Stimulated activated CD8-positive, alpha-beta memory T cell treated with anti-CD3 and anti-CD28 coated beads, Interleukin-7, amount 100 ng/mL, for 48 hours (primary cell): ENCODE data around the gene NCOA3.
"Not testable (repeated sequence)": the region's sequence is repeated elsewhere in the genome, so short reads cannot be mapped to it uniquely, and the experiment has no call there.

Experiments used
- DNase-seq, 2 donors: peaks; one replicate each; pipeline ENCODE4 v3.0.0-alpha.2; 2020; ENCODE audit warnings: low read depth in 1 of 2; ENCODE audit errors: extremely low read depth in 1 of 2

NCOA3 gene

DNA sequence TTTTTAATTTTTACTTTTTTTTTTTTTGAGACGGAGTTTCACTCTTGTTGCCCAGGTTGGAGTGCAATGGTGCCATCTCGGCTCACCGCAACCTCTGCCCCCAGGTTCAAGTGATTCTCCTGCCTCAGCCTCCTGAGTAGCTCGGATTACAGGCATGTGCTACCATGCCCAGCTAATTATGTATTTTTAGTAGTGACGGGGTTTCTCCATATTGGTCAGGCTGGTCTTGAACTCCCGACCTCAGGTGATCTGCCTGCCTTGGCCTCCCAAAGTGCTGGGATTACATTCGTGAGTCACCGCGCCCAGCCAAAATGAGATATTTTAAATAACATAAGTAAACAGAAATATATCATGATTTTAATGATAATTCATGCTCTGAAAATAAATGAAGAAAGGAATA lies 1.6 kb upstream of the NCOA3 start:
- not testable (repeated sequence) for DNase-seq

GRCh38 chr20:47500554-47500953 lies 1.1 kb upstream of the NCOA3 start:
- DNase-seq: no peak

- no peak for DNase-seq
Measured at GRCh38 chr20:47501116-47501481, 588 bp upstream of the NCOA3 start.

GRCh38 chr20:47502271-47503239 lies 868 bp downstream of the NCOA3 start:
- DNase-seq: no peak

GRCh38 chr20:47503685-47504084 lies 2.0 kb downstream of the NCOA3 start:
- no peak for DNase-seq

- no peak for DNase-seq
Measured at GRCh38 chr20:47506335-47506734, 4.6 kb downstream of the NCOA3 start.

GRCh38 chr20:47506850-47507249 lies 5.2 kb downstream of the NCOA3 start:
- DNase-seq: no peak

DNA sequence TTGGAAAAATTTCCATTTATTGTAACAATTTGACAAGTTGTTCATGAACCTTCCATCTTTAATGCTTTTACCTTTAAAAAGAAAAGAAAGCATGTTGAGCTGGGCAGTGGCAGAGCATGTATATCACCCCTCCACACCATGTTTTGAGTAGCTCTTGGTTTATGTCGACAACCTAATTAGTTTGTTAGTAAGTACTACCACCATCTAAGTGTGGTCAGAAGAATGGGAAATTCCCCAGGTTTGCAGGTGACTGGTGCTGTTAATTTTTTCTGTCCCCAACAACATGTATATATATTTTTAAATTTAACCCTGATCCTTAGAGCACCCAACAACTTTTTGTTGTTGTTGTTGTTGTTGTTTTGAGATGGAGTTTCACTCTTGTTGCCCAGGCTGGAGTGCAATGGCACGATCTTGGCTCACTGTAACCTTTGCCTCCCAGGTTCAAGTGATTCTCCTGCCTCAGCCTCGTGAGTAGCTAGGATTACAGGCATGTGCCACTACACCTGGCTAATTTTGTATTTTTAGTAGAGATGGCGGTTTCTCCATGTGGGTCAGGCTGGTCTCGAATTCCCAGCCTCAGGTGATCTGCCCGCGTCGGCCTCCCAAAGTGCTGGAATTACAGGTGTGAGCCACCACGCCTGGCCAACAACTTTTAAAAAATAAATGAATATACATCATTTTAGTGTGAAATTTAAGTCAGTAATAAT lies 5.7 kb downstream of the NCOA3 start:
- DNase-seq: not testable (repeated sequence)

DNA sequence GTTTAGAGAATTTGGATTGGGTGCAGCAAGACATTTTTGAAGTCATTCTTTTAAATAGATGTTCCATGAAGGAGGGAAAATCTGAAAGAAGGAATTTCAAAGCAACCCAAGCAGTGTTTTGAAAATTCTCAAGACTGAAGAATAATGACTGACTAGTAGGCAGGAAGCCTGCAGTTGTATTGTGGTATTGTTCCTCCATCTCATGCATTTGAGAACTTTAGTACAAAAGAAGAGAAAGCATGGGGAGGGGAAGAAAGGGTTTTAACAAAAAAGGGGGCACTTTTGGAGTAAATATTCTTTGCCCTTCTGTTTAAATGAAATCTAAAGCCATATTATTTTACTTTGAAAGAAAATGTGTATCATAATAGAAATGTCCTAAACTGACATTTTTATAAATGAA lies 6.6 kb downstream of the NCOA3 start:
- no peak for DNase-seq

- DNase-seq: no peak
Measured at GRCh38 chr20:47509104-47509661, 7.5 kb downstream of the NCOA3 start.

- DNase-seq: no peak
Measured at GRCh38 chr20:47509685-47510084, 8.0 kb downstream of the NCOA3 start.

- no peak for DNase-seq
Measured at GRCh38 chr20:47515843-47516242, 14.2 kb downstream of the NCOA3 start.

- no peak for DNase-seq
Measured at GRCh38 chr20:47521059-47521808, 19.5 kb downstream of the NCOA3 start.

DNA sequence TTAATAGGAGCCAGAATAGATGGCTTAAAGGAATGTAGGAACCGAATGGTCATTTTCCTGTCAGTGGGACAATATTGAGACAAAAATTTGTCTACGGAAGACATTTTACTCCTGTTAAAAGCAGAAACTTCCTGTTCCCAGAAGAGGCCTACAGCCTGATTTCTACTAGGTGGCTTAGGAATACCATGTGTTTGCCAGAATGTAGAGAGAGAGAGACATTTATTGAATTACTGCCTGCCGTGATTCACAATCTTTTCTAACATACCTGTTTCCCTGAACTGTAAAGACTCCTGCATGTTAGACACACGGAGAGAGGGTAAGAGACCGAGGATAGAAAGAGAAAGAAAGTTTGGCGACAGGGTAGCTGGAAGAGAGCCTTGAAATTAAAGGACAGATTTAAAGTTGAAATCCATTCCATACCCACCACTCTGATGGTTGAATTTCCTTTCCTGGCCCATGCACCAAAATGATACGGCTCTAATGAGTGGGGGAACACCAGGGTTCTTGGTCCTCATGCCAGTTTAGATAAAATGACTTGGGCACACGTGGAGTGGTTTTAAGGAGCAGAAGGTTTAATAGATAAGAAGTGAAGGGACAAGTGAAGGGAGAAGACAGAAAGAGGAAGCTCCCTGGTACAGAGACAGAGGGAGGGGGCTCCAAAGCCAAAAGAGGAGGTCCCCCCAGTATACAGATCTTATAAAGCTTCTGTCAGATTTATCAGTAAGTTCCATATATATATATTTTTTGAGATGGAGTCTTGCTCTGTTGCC lies 22.5 kb downstream of the NCOA3 start:
- no peak for DNase-seq

- no peak for DNase-seq
Measured at GRCh38 chr20:47527004-47527800, 25.5 kb downstream of the NCOA3 start.

GRCh38 chr20:47529840-47530239 lies 28.2 kb downstream of the NCOA3 start:
- no peak for DNase-seq

GRCh38 chr20:47531458-47531857 lies 29.8 kb downstream of the NCOA3 start:
- DNase-seq: no peak

DNA sequence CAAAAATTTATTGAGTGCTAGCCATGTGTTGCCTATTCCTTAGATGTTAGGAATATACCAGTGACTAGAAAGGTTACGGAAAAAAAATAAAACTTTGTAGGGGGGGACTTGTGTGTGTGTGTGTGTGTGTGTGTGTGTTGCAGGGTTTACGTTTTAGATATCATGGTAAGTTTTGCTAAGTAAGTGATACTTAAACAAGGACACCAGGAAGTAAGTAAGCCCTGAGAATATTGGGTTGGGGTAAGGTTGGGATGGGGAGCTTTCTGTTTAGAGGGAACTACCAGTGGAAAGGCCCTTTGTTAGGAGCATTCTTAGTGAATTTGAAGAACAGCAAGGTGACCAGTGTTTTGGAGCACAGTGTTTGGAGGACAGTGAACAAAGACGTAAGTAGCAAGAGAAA lies 30.3 kb downstream of the NCOA3 start:
- DNase-seq: no peak

- no peak for DNase-seq
Measured at GRCh38 chr20:47533518-47534062, 31.9 kb downstream of the NCOA3 start.
